ENCODE measurements around the gene KANSL1L. TPM values are rescaled to one million over a fixed set of nuclear protein-coding genes. Genes with fewer than 3 reads are reported as not detected.
"Not testable (repeated sequence)": the region's sequence is repeated elsewhere in the genome, so short reads cannot be mapped to it uniquely, and the experiment has no call there.

The KANSL1L gene
- total and polyA plus RNA-seq, 2 experiments from 2014 or later: 7.4 to 21.1 TPM

DNA sequence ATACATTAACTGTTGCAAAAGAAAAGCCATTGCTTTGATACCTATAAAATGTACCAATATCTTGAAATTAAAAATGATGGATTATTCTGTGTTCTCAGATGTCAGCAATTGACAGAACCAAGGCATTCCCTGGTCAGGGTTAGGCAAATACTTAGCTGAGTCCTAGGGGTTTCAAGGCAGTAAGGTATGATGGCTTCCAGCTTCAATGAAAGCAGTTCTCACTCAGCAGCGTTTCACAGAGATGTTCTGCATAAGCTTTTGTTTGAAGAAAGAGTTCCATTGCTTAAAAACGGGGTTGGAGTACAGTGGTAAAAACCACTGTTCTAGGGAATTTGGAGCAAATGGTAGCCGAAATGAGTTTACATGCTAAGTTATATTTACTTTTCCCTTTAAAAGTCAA lies 17.0 kb upstream of the KANSL1L start (continued):
- no peak for TF ChIP-seq ETS1 (IDR thresholded peaks at IDR 0.05)
- no peak for TF ChIP-seq ZNF331 (CRISPR knock-in tag; IDR thresholded peaks at IDR 0.05; ENCODE audit: low read depth)
- TF ChIP-seq EZH2phosphoT487 (IDR thresholded peaks at IDR 0.05; ENCODE audit: unreplicated experiment): no peak
- TF ChIP-seq ZNF114 (CRISPR knock-in tag; IDR thresholded peaks at IDR 0.05): no peak
- TF ChIP-seq CREB1 (CRISPR knock-in tag; IDR thresholded peaks at IDR 0.05; ENCODE audit: low read depth): no peak
- no peak for TF ChIP-seq CTCF (conservative IDR thresholded peaks at IDR 0.05; ENCODE audit: low read depth in 2 of 2)
- no peak for TF ChIP-seq NANOG (IDR thresholded peaks at IDR 0.05; ENCODE audit: borderline replicate concordance)
- no peak for TF ChIP-seq POLR2AphosphoS5 (IDR thresholded peaks at IDR 0.05; ENCODE audit: low read depth)

DNA sequence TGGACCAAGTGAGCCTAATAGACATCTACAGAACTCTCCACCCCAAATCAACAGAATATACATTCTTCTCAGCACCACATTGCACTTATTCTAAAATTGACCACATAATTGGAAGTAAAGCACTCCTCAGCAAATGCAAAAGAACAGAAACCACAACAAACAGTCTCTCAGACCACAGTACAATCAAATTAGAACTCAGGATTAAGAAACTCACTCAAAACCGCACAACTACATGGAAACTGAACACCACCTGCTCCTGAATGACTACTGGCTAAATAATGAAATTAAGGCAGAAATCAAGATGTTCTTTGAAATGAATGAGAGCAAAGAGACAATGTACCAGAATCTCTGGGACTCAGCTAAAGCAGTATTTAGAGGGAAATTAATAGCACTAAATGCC lies 12.7 kb upstream of the KANSL1L start:
- not testable (repeated sequence) for H3K36me3 ChIP-seq (ENCODE audit: insufficient read depth); H3K9me2 ChIP-seq (ENCODE audit: insufficient read depth); H3K27me3 Mint-ChIP-seq (ENCODE audit: insufficient read depth, low read depth, poor library complexity); H2AFZ ChIP-seq; H3K27ac Mint-ChIP-seq; H4K20me1 ChIP-seq (replicated peaks; ENCODE audit: insufficient read depth); ATAC-seq; H3F3A ChIP-seq (replicated peaks; ENCODE audit: low read depth); H3K27me3 ChIP-seq (ENCODE audit: insufficient read depth); H3K4me3 Mint-ChIP-seq; H3K27ac ChIP-seq (ENCODE audit: low read depth); H3K79me2 ChIP-seq (replicated peaks; ENCODE audit: insufficient read depth); DNase-seq (ENCODE audit: low spot score); H3K4me2 ChIP-seq; H3K4me3 ChIP-seq
- Mint-ChIP-seq H3K9me3 (peaks cover 54% of the 10 kb centered on the region), H3K4me1 (peaks cover 23% of the 10 kb centered on the region), H3K36me3 (ENCODE audit: low read depth) (peaks cover 41% of the 10 kb centered on the region)
- peaks cover 22% of the 10 kb centered on the region for H3K4me1 ChIP-seq (ENCODE audit: insufficient read depth)

DNA sequence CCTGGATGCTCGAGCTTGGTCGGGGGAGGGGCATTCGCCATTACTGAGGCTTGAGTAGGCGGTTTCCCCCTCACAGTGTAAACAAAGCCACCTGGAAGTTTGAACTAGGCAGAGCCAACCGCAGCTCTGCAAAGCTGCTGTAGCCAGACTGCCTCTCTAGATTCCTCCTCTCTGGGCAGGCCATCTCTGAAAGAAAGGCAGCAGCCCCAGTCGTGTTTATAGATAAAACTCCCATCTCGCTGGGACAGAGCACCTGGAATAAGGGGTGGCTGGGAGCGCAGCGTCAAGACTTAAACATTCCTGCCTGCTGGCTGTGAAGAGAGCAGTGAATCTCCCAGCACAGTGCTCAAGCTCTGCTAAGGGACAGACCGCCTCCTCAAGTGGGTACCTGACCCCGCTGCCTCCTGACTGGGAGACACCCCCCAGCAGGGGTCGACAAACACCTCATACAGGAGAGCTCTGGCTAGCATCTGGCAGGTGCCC lies 10.4 kb upstream of the KANSL1L start:
- peaks cover 54% of the 10 kb centered on the region for H3K9me3 Mint-ChIP-seq
- peak; percentile 41 for ATAC-seq
- H3K36me3 ChIP-seq (ENCODE audit: insufficient read depth); H3K27me3 Mint-ChIP-seq (ENCODE audit: insufficient read depth, low read depth, poor library complexity); H3K9me2 ChIP-seq (ENCODE audit: insufficient read depth); H3K79me2 ChIP-seq (replicated peaks; ENCODE audit: insufficient read depth); H3F3A ChIP-seq (replicated peaks; ENCODE audit: low read depth); H4K20me1 ChIP-seq (replicated peaks; ENCODE audit: insufficient read depth); H3K27me3 ChIP-seq (ENCODE audit: insufficient read depth): not testable (repeated sequence)
- peak overlapping the region; percentile 94 for H3K27ac Mint-ChIP-seq
- 0 out of 2 replicates have a peak overlapping the region, but pooled peaks have one; percentile 33 for H2AFZ ChIP-seq
- H3K4me1 ChIP-seq (ENCODE audit: insufficient read depth): peaks cover 30% of the 10 kb centered on the region
- 0 out of 2 replicates have a peak overlapping the region, but pooled peaks have one; percentile 17 for H3K4me3 ChIP-seq
- peak; percentile 87 for DNase-seq (ENCODE audit: low spot score)
- peak; percentile 40 to 49; a peak in 2 of 4 replicates for TF ChIP-seq CTCF (conservative IDR thresholded peaks at IDR 0.05; ENCODE audit: low read depth in 2 of 2)
- H3K27ac ChIP-seq (ENCODE audit: low read depth): peak overlapping the region; percentile 79; the same call in 1 of the 2 replicates
- H3K4me2 ChIP-seq: peak overlapping the region; percentile 61
- H3K36me3 Mint-ChIP-seq (ENCODE audit: low read depth): peaks cover 42% of the 10 kb centered on the region
- peaks cover 33% of the 10 kb centered on the region for H3K4me1 Mint-ChIP-seq
- H3K4me3 Mint-ChIP-seq: peak overlapping the region; percentile 24; the same call in 2 of the 3 replicates

GRCh38 chr2:210181033-210181605 lies 9.9 kb upstream of the KANSL1L start:
- not testable (repeated sequence) for H2AFZ ChIP-seq; H3K27me3 Mint-ChIP-seq (ENCODE audit: insufficient read depth, low read depth, poor library complexity); H3K27me3 ChIP-seq (ENCODE audit: insufficient read depth); H3K36me3 ChIP-seq (ENCODE audit: insufficient read depth); H3K9me2 ChIP-seq (ENCODE audit: insufficient read depth); H4K20me1 ChIP-seq (replicated peaks; ENCODE audit: insufficient read depth); ATAC-seq; H3F3A ChIP-seq (replicated peaks; ENCODE audit: low read depth); H3K79me2 ChIP-seq (replicated peaks; ENCODE audit: insufficient read depth); DNase-seq (ENCODE audit: low spot score); H3K4me3 ChIP-seq
- peaks cover 42% of the 10 kb centered on the region for H3K36me3 Mint-ChIP-seq (ENCODE audit: low read depth)
- Histone ChIP-seq H3K4me1 (ENCODE audit: insufficient read depth) (peaks cover 30% of the 10 kb centered on the region), H3K27ac (ENCODE audit: low read depth) (peak overlapping the region; percentile 79; the same call in 1 of the 2 replicates), H3K4me2 (peak overlapping the region; percentile 61)
- peaks cover 48% of the 10 kb centered on the region for H3K9me3 Mint-ChIP-seq
- peak overlapping the region; percentile 24; the same call in 2 of the 3 replicates for H3K4me3 Mint-ChIP-seq
- H3K4me1 Mint-ChIP-seq: peaks cover 33% of the 10 kb centered on the region
- H3K27ac Mint-ChIP-seq: peak overlapping the region; percentile 94
